DMS153 treated with DMSO at 0.1 percent for 48 hours (cell line): ENCODE results near the gene RAF1.
A peak's percentile ranks its signal among the peaks of the same experiment; 100 is the strongest.

Experiments used
- DNase-seq: peaks from one replicate; lab custom pipeline; 2025; ENCODE audit not compliant: unreplicated experiment; lab: John Stamatoyannopoulos, UW

Gene RAF1

DNA sequence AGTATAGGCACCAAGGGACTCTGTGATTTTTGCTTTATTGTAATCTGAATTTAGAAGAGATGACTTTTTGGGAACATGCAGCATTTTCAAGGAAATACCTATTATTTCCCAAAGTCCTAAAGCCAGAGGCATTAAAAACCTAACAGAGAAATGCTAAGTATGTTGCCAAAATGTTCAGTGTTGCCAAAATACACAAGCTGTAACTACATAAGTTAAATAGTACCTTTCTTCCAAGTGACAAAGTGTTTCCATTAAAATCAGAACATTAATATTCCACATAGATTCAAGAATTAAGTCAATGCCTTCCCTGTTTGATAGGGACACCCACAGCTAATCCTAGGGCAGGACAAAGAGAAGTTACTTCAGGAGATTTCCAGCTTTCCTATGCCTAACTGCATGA lies 65.0 kb downstream of the RAF1 start:
- no peak for DNase-seq

DNA sequence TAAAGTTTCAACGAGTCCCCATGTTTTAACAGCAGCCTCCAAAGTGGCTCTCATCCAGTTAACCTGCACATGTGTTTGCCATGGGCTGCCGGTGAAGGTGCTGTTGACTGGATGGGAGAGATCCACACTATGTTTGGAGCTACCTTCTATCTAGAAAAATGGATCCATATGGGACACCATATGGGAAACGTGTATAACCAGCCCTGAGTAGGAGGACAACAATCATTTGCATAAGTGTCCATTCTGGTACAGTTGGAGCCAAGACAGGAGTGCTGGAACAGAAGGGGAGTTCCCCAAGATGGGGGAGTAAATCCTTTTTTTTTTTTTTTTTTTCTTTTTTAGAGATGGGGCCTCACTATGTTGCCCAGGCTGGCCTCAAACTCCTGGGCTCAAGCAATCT lies 70.4 kb downstream of the RAF1 start:
- no peak for DNase-seq

DNA sequence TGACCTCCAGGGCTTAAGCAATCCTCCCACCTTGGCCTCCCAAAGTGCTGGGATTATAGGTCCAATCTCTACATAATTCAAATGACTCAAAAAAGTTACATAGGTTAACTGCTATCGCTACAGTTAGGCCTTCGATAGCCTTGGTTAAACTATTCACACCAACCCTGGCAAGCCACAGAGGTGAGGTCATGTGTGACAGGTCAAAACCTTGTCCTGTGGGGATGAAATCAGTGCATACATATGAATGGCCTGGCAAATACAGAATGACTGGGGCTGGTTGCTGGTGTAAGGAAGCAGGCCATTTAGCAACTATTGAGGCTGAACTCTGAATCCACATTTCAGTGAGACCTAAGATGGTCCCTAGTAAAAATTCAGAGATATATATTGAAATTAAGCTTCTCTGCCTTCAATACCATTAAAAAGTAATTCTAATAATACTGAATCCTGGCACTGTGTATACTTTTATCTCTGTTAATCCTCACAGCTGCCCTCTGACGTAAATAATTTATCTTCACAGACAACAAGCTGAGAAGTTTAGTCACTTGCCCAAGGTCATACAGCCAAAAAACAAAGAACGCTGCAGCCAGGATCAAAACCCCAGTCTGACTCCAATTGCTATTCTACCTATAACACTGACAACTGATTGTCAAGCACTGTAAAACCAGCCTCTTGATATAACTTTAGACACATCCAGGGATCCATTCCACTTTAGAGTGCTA lies 71.8 kb downstream of the RAF1 start:
- DNase-seq: no peak

DNA sequence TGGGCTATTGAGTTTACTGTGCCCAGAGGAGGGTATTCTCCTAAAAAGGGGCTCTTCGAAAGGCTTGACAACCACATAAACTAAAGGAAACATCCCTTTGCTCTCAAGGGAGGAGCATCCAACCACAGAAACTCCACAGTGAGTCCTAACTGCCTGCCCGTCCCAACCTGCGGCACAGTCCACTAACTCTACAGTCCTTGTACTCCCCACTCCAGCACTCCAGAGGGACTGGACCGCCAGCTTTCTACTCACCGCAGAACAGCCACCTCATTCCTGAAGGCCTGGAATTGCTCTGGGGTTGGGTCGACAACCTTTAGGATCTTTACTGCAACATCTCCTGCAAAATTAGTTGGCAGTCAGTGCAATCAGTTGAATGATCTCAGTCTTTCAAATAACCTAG lies 72.5 kb downstream of the RAF1 start:
- no peak for DNase-seq

DNA sequence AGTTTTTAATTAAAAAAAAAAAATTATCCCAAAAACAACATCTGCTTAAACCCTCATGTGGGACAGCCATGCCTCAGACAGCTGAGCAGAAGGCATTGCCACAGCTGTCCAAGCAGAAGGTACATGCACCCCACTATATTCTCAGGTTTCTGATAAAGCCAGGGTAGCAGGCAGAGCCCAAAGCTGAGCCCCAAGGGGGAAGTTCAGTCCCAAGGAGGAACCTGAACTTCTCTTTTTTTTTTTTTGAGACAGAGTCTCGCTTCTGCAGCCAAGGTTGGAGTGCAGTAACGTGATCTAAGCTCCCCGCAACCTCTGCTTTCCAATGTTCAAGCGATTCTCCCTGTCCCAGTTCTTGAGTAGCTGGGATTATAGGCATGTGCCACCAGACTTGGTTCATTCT lies 73.8 kb downstream of the RAF1 start:
- no peak for DNase-seq

DNA sequence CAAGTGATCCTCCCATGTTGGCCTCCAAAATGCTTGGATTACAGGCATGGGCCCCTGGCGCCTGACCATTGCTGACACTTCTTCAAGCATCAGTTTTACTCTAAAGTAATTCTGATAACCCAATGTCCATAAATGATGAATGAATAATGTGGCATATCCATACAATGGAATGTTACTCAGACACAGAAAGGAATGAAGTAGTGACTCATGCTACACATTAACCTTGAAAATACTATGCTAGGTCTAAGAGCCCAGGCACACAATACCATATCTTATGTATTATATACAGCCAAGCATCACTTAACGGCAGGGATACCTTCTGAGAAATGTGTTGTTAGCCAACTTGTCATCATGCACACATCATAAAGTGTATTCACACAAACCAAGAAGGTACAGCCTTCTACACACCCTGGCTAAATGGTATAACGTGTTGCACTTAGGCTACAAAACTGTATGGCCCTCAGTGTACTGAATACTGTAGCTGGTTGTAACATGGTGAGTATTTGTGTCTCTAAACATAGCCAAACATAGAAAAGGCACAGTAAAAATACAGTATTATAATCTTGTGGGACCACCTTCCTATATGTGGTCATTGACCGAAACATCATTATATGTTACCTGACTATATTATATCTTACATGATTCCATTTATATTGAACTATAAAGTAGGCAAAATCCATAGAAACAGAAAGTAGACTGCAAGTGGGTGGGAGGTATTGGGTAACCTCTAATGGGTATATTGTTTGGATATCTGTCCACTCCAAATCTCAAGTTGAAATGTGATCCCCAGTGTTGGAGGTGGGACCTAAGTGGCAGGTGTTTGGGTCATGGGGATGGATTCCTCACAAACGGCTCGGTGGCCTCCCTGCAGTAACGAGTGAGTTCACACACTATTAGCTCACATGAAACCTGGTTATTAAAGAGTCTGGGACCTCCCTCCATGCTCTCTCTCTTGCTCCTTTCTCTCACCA lies 75.6 kb downstream of the RAF1 start:
- peak; percentile 38 for DNase-seq

DNA sequence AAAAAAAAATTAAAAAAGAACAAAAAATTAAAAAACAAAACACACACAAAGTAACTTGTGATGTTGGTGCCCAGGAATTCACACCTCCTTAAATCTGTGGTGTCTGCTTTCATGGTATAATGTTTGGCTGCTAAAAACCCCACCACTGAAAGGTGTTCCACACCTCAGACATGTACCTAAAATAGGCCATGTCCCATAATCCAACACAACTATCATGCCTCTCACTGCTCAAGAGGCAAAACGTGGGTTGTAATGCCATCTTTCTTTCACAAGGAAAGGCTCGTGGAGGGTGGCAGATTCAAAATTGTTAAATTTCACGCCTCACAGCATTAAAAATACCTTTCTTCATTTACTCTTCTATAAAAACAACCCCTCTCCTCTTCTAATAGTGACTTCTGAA lies 77.5 kb downstream of the RAF1 start:
- no peak for DNase-seq

DNA sequence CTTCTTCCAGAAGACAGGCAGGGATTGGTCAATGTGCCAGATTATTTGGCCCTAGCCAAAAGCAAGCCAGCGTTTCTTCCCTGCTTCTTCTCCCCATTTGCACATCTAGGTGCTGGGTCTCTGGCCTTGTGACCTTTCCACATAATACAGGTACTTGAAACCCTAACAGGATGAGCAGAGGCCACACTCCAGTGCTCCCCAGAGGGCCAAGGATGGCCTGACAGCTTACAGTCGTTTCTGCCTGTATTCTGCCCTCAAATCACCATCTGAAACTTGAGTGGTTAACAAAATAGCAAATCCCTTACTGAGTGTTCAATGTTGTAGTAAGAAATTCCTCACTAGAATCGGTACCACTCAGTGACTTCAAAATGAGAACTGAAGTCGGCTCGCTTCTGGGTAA lies 77.9 kb downstream of the RAF1 start:
- no peak for DNase-seq

DNA sequence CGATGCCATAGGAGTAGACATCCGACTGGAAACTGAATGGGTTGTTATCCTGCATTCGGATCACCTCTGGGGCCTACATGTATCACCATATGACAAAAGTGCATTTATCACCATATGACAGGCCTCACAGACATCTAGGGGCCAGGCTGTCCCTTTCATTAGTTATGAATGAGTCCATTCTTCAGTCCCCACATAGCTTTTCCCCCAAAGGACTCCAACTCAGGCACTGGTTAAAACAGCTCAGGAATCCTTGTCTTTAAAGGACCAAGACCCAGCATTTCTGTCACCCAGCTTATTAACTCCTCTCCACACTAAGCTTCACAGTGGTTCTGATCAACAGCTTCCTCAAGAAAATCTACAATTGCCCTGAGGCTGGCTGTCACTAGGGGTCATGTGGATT lies 78.7 kb downstream of the RAF1 start:
- no peak for DNase-seq

DNA sequence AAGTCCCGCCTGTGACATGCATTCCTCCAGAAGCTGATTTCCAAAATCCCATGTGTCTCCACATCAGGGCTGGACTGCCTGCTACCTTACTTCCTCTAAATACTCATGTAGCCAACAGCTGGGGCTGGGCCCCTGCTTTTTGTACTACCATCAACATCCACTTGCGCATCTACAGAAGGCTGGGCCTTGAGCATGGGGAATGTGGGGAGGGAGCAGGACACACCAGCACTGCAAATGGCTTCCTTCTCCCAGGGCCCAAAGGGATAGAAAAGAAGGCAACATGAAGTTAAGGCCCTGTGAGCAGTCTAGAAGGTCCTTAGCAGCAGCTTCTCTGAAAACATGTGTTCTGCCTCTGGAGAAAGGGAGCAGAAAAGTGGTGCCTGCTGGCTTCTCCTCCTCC lies 79.8 kb downstream of the RAF1 start:
- no peak for DNase-seq

DNA sequence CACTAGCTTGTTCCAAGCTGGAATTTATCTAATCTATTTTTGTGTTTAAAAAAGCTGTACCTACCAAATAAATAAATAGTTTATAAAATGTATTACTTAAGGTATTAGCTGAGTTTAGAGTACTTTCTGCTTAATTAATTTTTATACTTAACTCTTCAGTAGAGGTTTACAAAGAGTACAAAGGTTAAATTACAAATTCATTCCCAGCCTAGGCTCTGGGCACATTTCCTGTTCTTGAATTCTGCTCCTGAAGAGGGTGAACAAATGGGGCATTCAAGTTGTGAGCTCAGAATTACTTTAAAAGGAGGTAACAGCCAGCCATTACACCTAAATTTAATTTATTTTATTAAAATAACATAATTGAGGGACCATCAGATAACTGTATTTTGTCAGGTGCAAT lies 80.6 kb downstream of the RAF1 start:
- DNase-seq: no peak

DNA sequence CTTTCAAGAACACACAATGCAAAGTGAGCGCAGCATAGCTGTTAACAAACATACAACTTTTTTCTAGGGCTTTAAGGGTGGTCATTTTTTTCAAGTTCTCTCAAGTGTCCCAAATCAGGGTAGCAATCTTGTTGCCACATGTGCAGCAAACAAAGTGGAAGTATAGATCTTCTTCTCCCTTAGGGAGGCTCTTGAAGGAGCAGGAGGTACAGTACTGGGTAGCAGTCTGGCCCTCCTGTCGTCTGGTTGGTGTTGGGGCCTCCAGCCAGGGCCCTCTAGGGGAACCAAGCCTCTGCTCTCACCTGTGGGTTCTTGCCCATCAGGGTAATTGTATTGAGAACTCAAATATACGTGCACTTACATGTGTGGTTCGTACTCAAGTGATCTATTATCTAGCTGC lies 81.2 kb downstream of the RAF1 start:
- DNase-seq: no peak

DNA sequence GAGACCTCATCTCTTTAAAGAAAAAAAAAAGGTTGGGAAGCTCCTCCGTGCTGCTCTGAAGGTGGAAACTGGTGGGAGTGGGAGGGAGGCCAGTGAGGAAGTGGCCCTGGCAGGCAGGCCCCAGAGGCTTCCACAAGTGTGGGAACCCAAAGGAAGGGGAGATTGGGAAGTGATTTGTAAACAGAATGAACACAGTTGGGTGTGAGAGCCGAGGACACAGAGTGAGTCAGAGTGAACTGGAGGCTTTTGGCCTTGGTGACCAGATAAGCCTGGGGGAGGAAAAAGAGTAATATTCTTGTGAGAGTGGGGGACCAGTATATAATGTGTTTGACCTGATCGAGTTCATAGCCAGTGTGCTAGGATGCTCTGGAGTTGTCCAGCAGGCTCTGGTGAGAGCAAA lies 84.0 kb downstream of the RAF1 start:
- DNase-seq: no peak

DNA sequence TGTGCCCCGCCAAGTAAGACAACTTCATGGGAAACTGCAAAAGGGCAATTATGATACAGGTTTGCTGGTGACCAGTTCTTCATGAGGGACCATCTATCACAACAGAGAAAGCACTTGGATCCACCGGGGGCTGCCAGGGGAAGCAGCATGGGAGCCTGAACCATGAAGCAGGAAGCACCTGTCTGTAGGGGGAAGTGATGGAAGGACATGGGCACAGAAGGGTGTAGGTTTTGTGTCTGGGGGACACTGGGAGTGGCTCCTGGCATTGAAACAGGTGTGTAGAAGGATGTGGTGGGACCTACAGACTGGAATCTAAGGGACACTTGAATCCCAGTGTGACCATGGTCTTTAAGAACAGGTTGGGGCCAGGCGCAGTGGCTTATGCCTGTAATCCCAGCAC lies 84.5 kb downstream of the RAF1 start:
- no peak for DNase-seq

DNA sequence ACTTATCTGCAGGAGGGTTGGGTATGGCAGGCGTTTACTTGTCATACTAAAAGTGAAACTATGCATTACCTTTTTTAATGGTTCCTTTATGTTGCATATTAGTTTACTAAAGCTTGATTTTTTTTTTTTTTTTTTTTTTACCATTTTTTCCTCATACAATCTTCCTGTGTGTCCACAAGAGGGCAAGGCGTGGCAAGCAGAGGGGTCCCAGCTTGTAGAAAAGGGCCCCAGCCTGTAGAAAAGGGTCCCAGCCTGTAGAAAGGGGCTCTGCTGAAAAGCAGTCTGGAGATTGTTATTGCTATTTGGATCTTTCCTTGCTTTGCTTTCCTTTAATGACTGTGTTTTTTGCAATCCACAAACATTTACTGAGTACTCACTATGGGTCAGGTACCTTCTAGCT lies 85.2 kb downstream of the RAF1 start:
- DNase-seq: no peak

DNA sequence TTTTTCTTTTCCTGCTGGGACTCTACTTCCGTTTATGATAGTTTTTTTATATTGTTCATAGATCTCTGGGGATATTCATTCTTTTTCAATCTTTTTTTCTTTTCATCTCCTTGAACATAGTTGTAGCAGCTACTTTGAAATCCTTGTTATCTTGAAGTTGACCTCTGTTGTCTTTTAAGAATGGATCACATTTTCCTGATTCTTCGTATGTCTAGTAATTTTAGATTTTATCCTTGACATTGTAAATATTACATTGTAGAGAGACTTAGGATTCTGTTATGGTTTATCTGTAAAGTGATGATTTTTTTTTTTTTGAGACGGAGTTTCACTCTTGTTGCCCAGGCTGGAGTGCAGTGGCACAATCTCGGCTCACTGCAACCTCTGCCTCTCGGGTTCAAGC lies 86.5 kb downstream of the RAF1 start:
- DNase-seq: no peak

DNA sequence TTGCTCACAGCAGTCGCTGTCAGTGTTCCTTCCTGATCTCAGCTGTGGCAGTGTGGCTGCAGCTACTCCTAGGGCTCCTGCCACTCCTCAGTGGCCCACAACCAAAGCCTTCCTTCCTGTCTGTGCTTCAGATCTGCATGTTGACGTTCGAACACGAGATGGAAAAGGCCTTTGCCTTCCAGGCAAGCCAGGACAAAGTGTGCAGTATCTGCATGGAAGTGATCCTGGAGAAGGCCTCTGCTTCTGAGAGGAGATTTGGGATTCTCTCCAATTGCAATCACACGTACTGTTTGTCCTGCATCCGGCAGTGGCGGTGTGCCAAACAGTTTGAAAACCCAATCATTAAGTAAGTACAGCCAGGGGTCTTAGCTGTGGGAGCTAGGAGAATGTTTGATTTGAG lies 89.3 kb downstream of the RAF1 start:
- DNase-seq: no peak

DNA sequence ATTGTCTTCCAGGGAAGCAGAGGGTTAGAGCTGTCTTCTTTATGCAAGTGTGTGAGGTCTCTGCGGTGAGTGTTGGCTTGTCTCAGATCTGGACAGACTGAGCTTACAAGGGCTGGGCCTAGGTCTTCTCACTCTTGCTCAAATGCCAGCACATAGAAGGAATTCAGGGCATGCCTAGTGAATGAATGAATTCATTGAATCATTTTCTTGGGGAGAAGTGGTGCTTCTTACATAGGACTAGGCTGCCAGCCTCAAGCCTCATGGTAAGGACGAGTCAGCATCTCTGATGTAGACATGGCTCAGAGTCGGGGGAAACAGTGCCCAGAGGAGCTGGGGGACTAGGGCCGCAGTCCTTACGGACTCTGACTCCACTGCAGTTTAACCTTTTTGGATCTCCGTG lies 89.8 kb downstream of the RAF1 start:
- DNase-seq: no peak

DNA sequence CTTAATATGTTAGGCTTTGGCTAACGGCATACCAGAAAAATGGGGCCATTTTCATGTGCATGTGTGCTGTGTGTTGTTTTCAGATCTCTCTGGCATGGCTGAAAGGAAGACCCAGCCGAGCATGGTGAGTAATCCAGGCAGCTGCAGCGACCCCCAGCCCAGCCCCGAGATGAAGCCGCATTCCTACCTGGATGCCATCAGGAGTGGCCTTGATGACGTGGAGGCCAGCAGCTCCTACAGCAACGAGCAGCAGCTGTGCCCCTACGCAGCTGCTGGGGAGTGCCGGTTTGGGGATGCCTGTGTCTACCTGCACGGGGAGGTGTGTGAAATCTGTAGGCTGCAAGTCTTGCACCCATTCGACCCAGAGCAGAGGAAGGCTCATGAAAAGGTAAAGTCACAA lies 91.9 kb downstream of the RAF1 start:
- DNase-seq: no peak

DNA sequence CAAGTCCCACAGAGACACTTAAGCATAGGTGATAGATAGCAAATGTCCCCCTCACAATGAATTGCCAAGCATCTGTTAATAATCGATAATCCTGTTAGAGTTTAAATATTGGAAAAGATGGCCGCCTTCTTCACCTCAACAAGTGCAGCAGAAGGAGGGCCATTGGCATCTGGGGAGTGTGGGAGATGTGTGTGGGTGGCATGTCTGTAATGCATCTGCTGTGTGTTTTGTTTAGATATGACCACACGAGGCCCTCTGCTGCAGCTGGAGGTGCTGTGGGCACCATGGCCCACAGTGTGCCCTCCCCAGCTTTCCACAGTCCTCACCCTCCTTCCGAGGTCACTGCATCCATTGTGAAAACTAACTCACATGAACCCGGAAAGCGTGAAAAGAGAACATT lies 94.1 kb downstream of the RAF1 start:
- DNase-seq: no peak

DNA sequence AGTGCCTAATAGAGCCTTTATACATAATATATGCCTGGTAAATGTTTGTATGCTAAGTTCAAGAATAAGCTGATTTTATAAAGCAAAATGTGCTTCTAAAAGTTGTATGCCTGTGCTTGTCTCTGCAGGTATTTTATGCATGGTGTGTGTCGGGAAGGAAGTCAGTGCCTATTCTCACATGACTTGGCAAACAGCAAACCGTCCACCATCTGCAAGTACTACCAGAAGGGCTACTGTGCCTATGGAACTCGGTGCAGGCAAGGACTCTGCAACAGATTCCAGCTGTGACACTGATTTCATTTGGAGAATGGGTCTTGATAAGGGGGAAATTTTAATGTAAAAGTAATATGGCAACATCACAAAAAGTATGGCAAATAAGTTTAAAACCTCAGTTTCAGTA lies 95.2 kb downstream of the RAF1 start:
- DNase-seq: no peak

DNA sequence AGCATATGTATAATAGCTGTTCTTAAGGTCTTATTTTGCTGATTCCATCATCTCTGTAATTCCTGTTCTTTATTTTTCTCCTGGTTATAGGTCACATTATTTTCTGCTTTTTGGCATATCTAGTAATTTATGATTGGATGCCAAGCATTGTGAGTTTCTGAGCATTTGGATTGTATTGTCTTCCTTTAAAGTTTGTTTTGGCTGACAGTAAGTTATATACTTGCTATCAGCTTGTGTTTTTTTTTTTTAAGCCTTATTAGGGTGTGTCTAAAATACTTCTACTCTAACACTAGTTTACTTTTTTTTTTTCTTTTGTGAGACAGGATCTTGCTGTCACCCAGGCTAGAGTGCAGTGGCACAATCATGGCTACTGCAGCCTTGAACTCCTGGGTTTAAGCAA lies 96.9 kb downstream of the RAF1 start:
- no peak for DNase-seq

DNA sequence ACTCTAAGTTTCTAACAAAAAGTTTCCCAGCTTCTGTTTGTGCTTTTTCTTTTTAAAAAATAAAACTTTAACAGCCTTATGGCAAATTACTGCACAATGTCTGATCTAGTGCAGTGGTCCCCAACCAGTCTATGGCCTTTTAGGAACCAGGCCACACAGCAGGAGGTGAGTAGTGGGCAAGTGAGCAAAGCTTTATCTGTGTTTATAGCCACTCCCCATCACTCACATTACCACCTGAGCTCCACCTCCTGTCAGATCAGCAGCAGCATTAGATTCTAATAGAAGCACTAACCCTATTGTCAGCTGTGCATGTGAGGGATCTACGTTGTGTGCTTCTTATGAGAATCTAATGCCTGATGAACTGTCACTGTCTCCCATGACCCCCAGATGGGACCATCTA lies 101.5 kb downstream of the RAF1 start:
- DNase-seq: no peak
